Caco-2 (cell line): Measurements from ENCODE around the gene AMACR. TPM values are rescaled to one million over a fixed set of nuclear protein-coding genes. Genes with fewer than 3 reads are reported as not detected.

ENCODE experiments used
- BruUV-seq: library from RNA; stranded (reverse); fragments of 400-500 nt; replicated peaks from 2 replicates; lab custom pipeline; 2021; lab: Mats Ljungman, UMichigan
- CTCF ChIA-PET: fragments of 300-600 bp; sonication (Branson Sonifier 250); formaldehyde crosslinking; loops from one replicate; lab custom pipeline; 2022; ENCODE audit warnings: antibody characterized with exemption; lab: Charles Lee
- POLR2A ChIA-PET: fragments of 300-600 bp; sonication (Branson Sonifier 250); formaldehyde crosslinking; loops from one replicate; lab custom pipeline; 2022; ENCODE audit warnings: antibody characterized with exemption; lab: Charles Lee
- DNase-seq, 2 experiments: peaks; one replicate each; pipeline versions ENCODE4 v3.0.0 to v3.0.0-alpha.2; 2020 to 2022
- H3K27me3 ChIP-seq: replicated peaks from 2 replicates; pipeline ENCODE4 v1.6.0; 2011; ENCODE audit warnings: low read length; ENCODE audit not compliant: control insufficient read depth, insufficient read depth
- H3K36me3 ChIP-seq: 2 replicates; pipeline ENCODE4 v1.5.1; 2011; ENCODE audit warnings: low read length; ENCODE audit not compliant: control insufficient read depth, insufficient read depth
- H3K4me1 ChIP-seq: fragments of 250-450 bp; sonication (Bioruptor Pico); 2 replicates; pipeline ENCODE4 v1.5.1; 2020; ENCODE audit warnings: mild to moderate bottlenecking
- H3K4me3 ChIP-seq: 2 replicates; pipeline ENCODE4 v1.5.1; 2011; ENCODE audit warnings: low read depth, mild to moderate bottlenecking, control low read depth, low read length
- H3K9me3 ChIP-seq: fragments of 250-450 bp; sonication (Bioruptor Pico); 2 replicates; pipeline ENCODE4 v1.5.1; 2020; ENCODE audit warnings: mild to moderate bottlenecking, moderate library complexity
- H3K27ac Mint-ChIP-seq: one replicate; pipeline ENCODE4 v1.8.0; 2022; ENCODE audit warnings: mixed read lengths; ENCODE audit not compliant: unreplicated experiment
- H3K27me3 Mint-ChIP-seq: one replicate; pipeline ENCODE4 v1.8.0; 2022; ENCODE audit warnings: mixed read lengths; ENCODE audit not compliant: insufficient read depth, unreplicated experiment
- H3K36me3 Mint-ChIP-seq: one replicate; pipeline ENCODE4 v1.8.0; 2022; ENCODE audit warnings: mild to moderate bottlenecking, mixed read lengths; ENCODE audit not compliant: insufficient read depth, unreplicated experiment
- H3K4me1 Mint-ChIP-seq: one replicate; pipeline ENCODE4 v1.8.0; 2022; ENCODE audit warnings: low read depth, mixed read lengths; ENCODE audit not compliant: unreplicated experiment
- H3K4me3 Mint-ChIP-seq: one replicate; pipeline ENCODE4 v1.8.0; 2022; ENCODE audit warnings: mild to moderate bottlenecking, moderate library complexity, mixed read lengths; ENCODE audit not compliant: unreplicated experiment
- H3K9me3 Mint-ChIP-seq: one replicate; pipeline ENCODE4 v1.8.0; 2022; ENCODE audit warnings: mixed read lengths; ENCODE audit not compliant: unreplicated experiment
- intact Hi-C: fragments of 100-400 bp; cut with micrococcal nuclease; formaldehyde crosslinking; loops from one replicate; pipeline ENCODE4 v1.10.0; 2022; ENCODE audit not compliant: unreplicated experiment
- total RNA-seq: library from RNA; stranded (reverse); gene quantifications from 2 replicates; pipeline ENCODE4 v1.2.3, GENCODE V29; 2022
- TF ChIP-seq, protein P1 (sequence below), 2 experiments: fragments of 200-600 bp in 1 of 2; IDR thresholded peaks; 1 replicate in 1 of 2; 2 replicates in 1 of 2; pipeline versions ENCODE4 v1.5.1 to v1.8.0; 2011 to 2022; ENCODE audit warnings: antibody characterized with exemption in 1 of 2, control low read depth in 1 of 2, inconsistent platforms in 1 of 2, low read depth in 1 of 2, low read length in 1 of 2, mild to moderate bottlenecking in 1 of 2, moderate library complexity in 1 of 2; ENCODE audit not compliant: insufficient read depth in 1 of 2, severe bottlenecking in 1 of 2, unreplicated experiment in 1 of 2

The AMACR gene
- total RNA-seq, 1 experiment from 2014 or later = 204 TPM

DNA sequence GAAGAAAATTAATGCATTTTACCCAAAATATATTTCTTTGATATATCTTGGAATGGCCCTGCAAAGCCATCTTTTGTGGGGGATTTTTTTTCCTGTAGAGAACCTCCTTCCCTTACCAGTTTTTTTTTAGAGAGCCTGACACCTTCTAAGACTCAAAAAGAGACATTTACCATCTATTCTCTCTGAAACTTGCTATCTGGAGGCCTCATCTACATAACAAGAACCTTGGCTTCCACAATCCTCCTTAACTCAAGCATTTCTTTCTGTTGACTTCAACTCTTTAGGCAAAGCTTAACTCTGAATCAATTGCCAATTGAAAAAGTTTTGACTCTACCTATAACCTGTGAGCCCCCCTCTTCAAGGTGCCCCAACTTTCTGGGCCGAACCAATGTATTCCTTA, 29.5 kb downstream of the AMACR start:
- H3K4me3 Mint-ChIP-seq = no peak overlapping the region

DNA sequence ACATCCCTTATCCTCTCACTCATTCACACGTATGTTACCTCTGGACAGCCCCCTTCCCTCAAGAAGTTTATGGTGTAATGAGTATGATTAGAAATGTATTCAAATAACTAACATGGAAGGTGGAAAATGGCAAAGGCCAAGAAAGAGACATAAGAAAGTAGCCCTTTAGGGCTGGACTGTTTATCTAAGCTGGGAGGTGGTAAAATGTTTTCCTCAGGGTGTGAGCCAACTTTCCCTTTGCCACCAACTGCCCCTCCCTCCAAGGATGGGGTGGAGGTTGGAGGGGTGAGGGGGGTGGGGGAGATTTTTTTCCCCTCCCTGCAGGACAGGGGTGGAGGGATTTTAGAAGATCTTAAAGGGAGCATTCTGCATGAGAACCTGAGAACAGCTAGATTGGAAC, 31.5 kb downstream of the AMACR start:
- H3K27ac Mint-ChIP-seq = no peak overlapping the region
- CTCF ChIA-PET = no interaction called here
- POLR2A ChIA-PET = no interaction called here

More for the DNA sequence above, 29.5 kb downstream of the AMACR start:
- Mint-ChIP-seq H3K36me3 (no peaks in the 10 kb centered on the region), H3K27ac (no peak overlapping the region), H3K4me1 (no peaks in the 10 kb centered on the region), H3K27me3 (no peaks in the 10 kb centered on the region), H3K9me3 (no peaks in the 10 kb centered on the region)
- no peak overlapping the region for H3K4me3 ChIP-seq
- ChIA-PET CTCF (no interaction called here), POLR2A (no interaction called here)
- H3K9me3 ChIP-seq = no peaks in the 10 kb centered on the region
- no TSS peak for BruUV-seq
- H3K4me1 ChIP-seq = peaks cover under 1% of the 10 kb centered on the region; the same call in 1 of the 2 replicates
- H3K36me3 ChIP-seq = no peaks in the 10 kb centered on the region
- TF ChIP-seq, protein P1, sequence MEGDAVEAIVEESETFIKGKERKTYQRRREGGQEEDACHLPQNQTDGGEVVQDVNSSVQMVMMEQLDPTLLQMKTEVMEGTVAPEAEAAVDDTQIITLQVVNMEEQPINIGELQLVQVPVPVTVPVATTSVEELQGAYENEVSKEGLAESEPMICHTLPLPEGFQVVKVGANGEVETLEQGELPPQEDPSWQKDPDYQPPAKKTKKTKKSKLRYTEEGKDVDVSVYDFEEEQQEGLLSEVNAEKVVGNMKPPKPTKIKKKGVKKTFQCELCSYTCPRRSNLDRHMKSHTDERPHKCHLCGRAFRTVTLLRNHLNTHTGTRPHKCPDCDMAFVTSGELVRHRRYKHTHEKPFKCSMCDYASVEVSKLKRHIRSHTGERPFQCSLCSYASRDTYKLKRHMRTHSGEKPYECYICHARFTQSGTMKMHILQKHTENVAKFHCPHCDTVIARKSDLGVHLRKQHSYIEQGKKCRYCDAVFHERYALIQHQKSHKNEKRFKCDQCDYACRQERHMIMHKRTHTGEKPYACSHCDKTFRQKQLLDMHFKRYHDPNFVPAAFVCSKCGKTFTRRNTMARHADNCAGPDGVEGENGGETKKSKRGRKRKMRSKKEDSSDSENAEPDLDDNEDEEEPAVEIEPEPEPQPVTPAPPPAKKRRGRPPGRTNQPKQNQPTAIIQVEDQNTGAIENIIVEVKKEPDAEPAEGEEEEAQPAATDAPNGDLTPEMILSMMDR (IDR thresholded peaks at IDR 0.05; ENCODE audit: insufficient read depth in 1 of 2, low read depth in 1 of 2, low read length in 1 of 2, severe bottlenecking in 1 of 2, unreplicated experiment in 1 of 2) = no peak
- no peaks in the 10 kb centered on the region for H3K27me3 ChIP-seq
- no peak for DNase-seq
- intact Hi-C loops = no loop called here

DNA sequence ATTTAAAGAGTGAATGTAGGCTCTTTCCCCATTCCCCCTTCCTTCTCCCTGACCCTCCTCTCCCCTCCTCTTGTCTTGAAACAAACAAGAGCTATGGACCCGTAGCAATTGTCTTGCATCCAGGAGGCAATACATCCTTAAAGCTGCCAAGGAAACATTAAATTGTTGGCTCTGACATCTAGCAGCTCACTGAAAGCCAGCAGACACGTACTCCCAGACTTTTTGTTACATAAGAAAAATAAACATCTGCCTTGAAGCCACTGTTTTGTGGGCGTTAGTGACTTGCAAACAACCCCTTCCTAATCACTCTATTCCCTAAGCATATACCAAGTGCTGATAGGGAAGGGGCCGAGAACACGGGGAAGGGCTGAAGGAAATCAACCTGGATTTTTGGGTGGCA, 32.0 kb downstream of the AMACR start:
- Histone ChIP-seq H3K9me3 (no peaks in the 10 kb centered on the region), H3K27me3 (no peaks in the 10 kb centered on the region), H3K4me3 (no peak overlapping the region), H3K36me3 (no peaks in the 10 kb centered on the region), H3K4me1 (no peaks in the 10 kb centered on the region)
- H3K36me3 Mint-ChIP-seq = no peaks in the 10 kb centered on the region
- no peak for DNase-seq
- no peaks in the 10 kb centered on the region for H3K27me3 Mint-ChIP-seq
- H3K9me3 Mint-ChIP-seq = no peaks in the 10 kb centered on the region
- TF ChIP-seq, protein P1 (IDR thresholded peaks at IDR 0.05; ENCODE audit: insufficient read depth in 1 of 2, low read depth in 1 of 2, low read length in 1 of 2, severe bottlenecking in 1 of 2, unreplicated experiment in 1 of 2) = no peak
- CTCF ChIA-PET = no interaction called here
- no peaks in the 10 kb centered on the region for H3K4me1 Mint-ChIP-seq
- H3K27ac Mint-ChIP-seq = no peak overlapping the region
- intact Hi-C loops = no loop called here
- no peak overlapping the region for H3K4me3 Mint-ChIP-seq
- no TSS peak for BruUV-seq
- POLR2A ChIA-PET = no interaction called here

More for the DNA sequence above, 31.5 kb downstream of the AMACR start:
- TF ChIP-seq, protein P1 (IDR thresholded peaks at IDR 0.05; ENCODE audit: insufficient read depth in 1 of 2, low read depth in 1 of 2, low read length in 1 of 2, severe bottlenecking in 1 of 2, unreplicated experiment in 1 of 2) = no peak
- H3K4me3 Mint-ChIP-seq = no peak overlapping the region
- H3K27me3 Mint-ChIP-seq = no peaks in the 10 kb centered on the region
- Histone ChIP-seq H3K27me3 (no peaks in the 10 kb centered on the region), H3K36me3 (no peaks in the 10 kb centered on the region), H3K9me3 (no peaks in the 10 kb centered on the region), H3K4me3 (no peak overlapping the region), H3K4me1 (no peaks in the 10 kb centered on the region)
- H3K36me3 Mint-ChIP-seq = no peaks in the 10 kb centered on the region
- DNase-seq = no peak
- no peaks in the 10 kb centered on the region for H3K4me1 Mint-ChIP-seq
- no peaks in the 10 kb centered on the region for H3K9me3 Mint-ChIP-seq
- no TSS peak for BruUV-seq
- intact Hi-C loops = no loop called here
